MM.1S (cell line): Measurements from ENCODE around the gene JAM2.

ENCODE experiments used
- DNase-seq: peaks from one replicate; pipeline ENCODE4 v3.0.0-alpha.2; 2015
- H2AFZ ChIP-seq: fragments of 300-600 bp; sonication (generic); 2 replicates; pipeline ENCODE4 v1.6.0; 2016; ENCODE audit warnings: antibody characterized with exemption, low read length
- H3F3A ChIP-seq: fragments of 300-600 bp; sonication (generic); 2 replicates; pipeline ENCODE4 v1.6.1; 2016; ENCODE audit warnings: mild to moderate bottlenecking, antibody characterized with exemption, low read length, moderate library complexity, mixed read lengths; ENCODE audit not compliant: insufficient read depth
- H3K27ac ChIP-seq: fragments of 300-600 bp; sonication (generic); 2 replicates; pipeline ENCODE4 v1.5.1; 2016; ENCODE audit warnings: mild to moderate bottlenecking, low read length
- H3K27me3 ChIP-seq: fragments of 300-600 bp; sonication (generic); replicated peaks from 2 replicates; pipeline ENCODE4 v1.6.0; 2016; ENCODE audit warnings: low read length; ENCODE audit not compliant: insufficient read depth
- H3K36me3 ChIP-seq: fragments of 300-600 bp; sonication (generic); replicated peaks from 2 replicates; pipeline ENCODE4 v1.6.1; 2016; ENCODE audit warnings: mild to moderate bottlenecking, low read length, mixed read lengths; ENCODE audit not compliant: insufficient read depth
- H3K4me1 ChIP-seq: fragments of 300-600 bp; sonication (generic); 2 replicates; pipeline ENCODE4 v1.6.1; 2016; ENCODE audit warnings: low read length, mixed read lengths
- H3K4me2 ChIP-seq: fragments of 300-600 bp; sonication (generic); 2 replicates; pipeline ENCODE4 v1.6.0; 2016; ENCODE audit warnings: low read depth, low read length
- H3K4me3 ChIP-seq: fragments of 300-600 bp; sonication (generic); 2 replicates; pipeline ENCODE4 v1.5.1; 2016; ENCODE audit warnings: low read length, mixed read lengths
- H3K79me2 ChIP-seq: fragments of 300-600 bp; sonication (generic); 2 replicates; pipeline ENCODE4 v1.6.1; 2016; ENCODE audit warnings: mixed run types, low read length, mixed read lengths
- H3K9ac ChIP-seq: fragments of 300-600 bp; sonication (generic); 2 replicates; pipeline ENCODE4 v1.6.1; 2016; ENCODE audit warnings: low read length, mixed read lengths
- H3K9me2 ChIP-seq: fragments of 300-600 bp; sonication (generic); replicated peaks from 2 replicates; pipeline ENCODE4 v1.6.1; 2016; ENCODE audit warnings: mild to moderate bottlenecking, low read length, mixed read lengths; ENCODE audit not compliant: insufficient read depth
- H3K9me3 ChIP-seq: fragments of 300-600 bp; sonication (generic); replicated peaks from 2 replicates; pipeline ENCODE4 v1.6.1; 2016; ENCODE audit warnings: mild to moderate bottlenecking, low read length, mixed read lengths; ENCODE audit not compliant: insufficient read depth
- H4K20me1 ChIP-seq: fragments of 300-600 bp; sonication (generic); 2 replicates; pipeline ENCODE4 v1.6.1; 2016; ENCODE audit warnings: mild to moderate bottlenecking, low read length, moderate library complexity, mixed read lengths; ENCODE audit not compliant: insufficient read depth
- EZH2 ChIP-seq: fragments of 300-600 bp; sonication (generic); optimal IDR thresholded peaks from 2 replicates; pipeline ENCODE3; 2017; ENCODE audit warnings: low read depth, mild to moderate bottlenecking, antibody characterized with exemption, low read length, mixed read lengths
- EZH2phosphoT487 ChIP-seq: fragments of 300-600 bp; sonication (generic); IDR thresholded peaks from 2 replicates; pipeline ENCODE4 v1.6.1; 2018; ENCODE audit warnings: antibody characterized with exemption, low read length
- TF ChIP-seq, protein P1 (sequence below): fragments of 300-600 bp; sonication (generic); IDR thresholded peaks from 2 replicates; pipeline ENCODE4 v1.5.1; 2016; ENCODE audit warnings: antibody characterized with exemption, low read length, mixed read lengths

The JAM2 gene

DNA sequence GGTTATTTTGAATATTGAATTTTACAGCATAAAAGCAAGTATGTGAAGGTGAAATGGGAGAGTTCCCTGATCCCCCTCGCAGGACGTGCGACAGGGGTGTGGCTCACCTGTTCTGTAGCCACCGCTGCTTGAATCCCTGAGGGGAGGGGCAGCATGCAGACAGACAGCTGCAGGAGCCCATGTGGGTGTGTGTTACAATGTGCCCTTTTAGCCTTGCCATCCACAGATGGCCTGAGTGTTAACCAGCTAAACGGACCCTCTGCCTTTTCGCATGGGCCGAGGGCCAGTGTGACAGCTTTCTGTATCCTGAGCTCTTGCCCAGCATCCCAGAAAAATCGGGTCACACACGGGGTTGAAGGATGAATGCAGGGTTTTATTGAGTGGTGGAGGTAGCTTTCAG is 43.3 kb downstream of the JAM2 start:
- no peak overlapping the region for H3K27ac ChIP-seq
- H3K36me3 ChIP-seq: no peaks in the 10 kb centered on the region
- H3F3A ChIP-seq: no peaks in the 10 kb centered on the region
- H3K9me2 ChIP-seq: no peaks in the 10 kb centered on the region
- no peaks in the 10 kb centered on the region for H3K79me2 ChIP-seq
- no peak overlapping the region for H3K4me2 ChIP-seq
- no peaks in the 10 kb centered on the region for H4K20me1 ChIP-seq
- H3K9me3 ChIP-seq: no peaks in the 10 kb centered on the region
- DNase-seq: no peak
- H3K4me3 ChIP-seq: no peak overlapping the region
- no peak overlapping the region for H2AFZ ChIP-seq
- H3K4me1 ChIP-seq: no peaks in the 10 kb centered on the region
- no peaks in the 10 kb centered on the region for H3K27me3 ChIP-seq
- no peak overlapping the region for H3K9ac ChIP-seq
- TF ChIP-seq, protein P1, sequence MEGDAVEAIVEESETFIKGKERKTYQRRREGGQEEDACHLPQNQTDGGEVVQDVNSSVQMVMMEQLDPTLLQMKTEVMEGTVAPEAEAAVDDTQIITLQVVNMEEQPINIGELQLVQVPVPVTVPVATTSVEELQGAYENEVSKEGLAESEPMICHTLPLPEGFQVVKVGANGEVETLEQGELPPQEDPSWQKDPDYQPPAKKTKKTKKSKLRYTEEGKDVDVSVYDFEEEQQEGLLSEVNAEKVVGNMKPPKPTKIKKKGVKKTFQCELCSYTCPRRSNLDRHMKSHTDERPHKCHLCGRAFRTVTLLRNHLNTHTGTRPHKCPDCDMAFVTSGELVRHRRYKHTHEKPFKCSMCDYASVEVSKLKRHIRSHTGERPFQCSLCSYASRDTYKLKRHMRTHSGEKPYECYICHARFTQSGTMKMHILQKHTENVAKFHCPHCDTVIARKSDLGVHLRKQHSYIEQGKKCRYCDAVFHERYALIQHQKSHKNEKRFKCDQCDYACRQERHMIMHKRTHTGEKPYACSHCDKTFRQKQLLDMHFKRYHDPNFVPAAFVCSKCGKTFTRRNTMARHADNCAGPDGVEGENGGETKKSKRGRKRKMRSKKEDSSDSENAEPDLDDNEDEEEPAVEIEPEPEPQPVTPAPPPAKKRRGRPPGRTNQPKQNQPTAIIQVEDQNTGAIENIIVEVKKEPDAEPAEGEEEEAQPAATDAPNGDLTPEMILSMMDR: no peak
- TF ChIP-seq EZH2phosphoT487: no peak
- TF ChIP-seq EZH2: no peak

DNA sequence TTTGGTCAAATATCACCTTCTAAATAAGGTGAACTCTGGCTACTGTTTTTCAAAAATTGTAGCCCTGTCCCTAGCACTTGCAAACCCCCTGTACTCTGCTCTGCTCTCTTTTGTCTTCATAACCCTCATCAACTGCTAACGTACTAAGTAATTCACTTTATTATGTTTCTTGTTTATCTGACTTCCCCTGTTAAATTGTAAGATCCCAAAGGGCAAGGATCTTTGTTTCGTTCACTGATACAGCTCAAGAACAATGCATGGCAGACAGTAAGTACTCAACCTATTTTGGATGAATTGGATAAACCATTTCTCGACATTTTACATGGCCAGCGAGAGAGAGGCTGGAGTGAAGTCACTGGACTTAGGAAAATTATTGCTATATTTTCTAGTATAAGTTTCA is 48.7 kb downstream of the JAM2 start:
- Histone ChIP-seq H3K79me2 (no peaks in the 10 kb centered on the region), H3K36me3 (no peaks in the 10 kb centered on the region), H3F3A (no peaks in the 10 kb centered on the region), H3K9me3 (no peaks in the 10 kb centered on the region), H3K4me1 (no peaks in the 10 kb centered on the region), H4K20me1 (no peaks in the 10 kb centered on the region), H3K9me2 (no peaks in the 10 kb centered on the region), H3K4me2 (no peak overlapping the region), H3K4me3 (no peak overlapping the region), H3K9ac (no peak overlapping the region), H3K27me3 (no peaks in the 10 kb centered on the region), H2AFZ (no peak overlapping the region), H3K27ac (no peak overlapping the region)
- TF ChIP-seq EZH2phosphoT487 (no peak), EZH2 (no peak)
- TF ChIP-seq, protein P1: no peak
- DNase-seq: no peak

DNA sequence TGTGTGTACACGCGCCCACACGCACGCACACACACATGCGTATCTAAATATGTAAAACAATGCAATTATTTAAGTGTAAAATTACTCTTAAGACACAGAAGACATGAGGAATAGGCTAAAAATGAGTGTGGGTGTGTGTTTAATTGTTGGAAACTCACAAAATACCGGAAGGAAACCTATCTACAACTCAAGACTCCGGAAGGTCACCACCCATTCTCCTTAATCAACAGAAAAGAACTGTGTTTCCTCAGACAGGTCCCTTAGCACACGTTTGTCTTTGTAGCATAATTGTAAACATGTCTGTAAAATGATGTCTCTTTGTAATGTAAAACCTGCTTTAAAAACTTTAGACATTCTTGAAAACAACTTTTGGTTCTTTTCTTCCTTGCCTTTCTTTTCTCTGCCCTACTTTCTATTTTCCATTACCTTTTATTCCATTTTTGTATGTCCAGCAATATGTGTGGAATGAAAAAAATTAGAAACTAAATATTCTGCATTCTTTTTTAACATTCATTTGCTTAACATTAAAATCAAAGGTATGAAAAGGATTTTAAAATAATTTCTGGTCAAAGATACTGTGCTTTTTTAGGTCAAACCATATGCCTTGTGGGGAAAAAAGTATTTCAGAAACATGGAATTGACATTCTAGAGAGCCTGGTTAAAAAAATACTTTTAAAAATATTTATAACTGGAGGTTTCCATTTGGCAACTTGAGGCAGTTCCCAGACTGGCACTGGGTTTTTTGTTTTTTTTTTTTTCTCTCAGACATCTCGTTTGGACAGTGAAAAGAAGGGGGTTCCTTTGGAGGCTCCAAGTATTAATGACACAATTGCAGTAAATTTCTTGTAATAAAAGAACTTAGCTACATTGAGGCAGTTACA is 49.5 kb downstream of the JAM2 start:
- Histone ChIP-seq H4K20me1 (no peaks in the 10 kb centered on the region), H3K4me2 (no peak overlapping the region), H2AFZ (no peak overlapping the region), H3K9ac (no peak overlapping the region), H3F3A (no peaks in the 10 kb centered on the region), H3K9me2 (no peaks in the 10 kb centered on the region), H3K79me2 (no peaks in the 10 kb centered on the region), H3K27me3 (no peaks in the 10 kb centered on the region), H3K36me3 (no peaks in the 10 kb centered on the region), H3K27ac (no peak overlapping the region), H3K4me1 (no peaks in the 10 kb centered on the region), H3K4me3 (no peak overlapping the region), H3K9me3 (no peaks in the 10 kb centered on the region)
- DNase-seq: no peak
- TF ChIP-seq EZH2 (no peak), EZH2phosphoT487 (no peak)
- TF ChIP-seq, protein P1: no peak
